ENCODE measurements around the gene WNT3A. TPM values are rescaled to one million over a fixed set of nuclear protein-coding genes. Genes with fewer than 3 reads are reported as not detected.

Gene WNT3A
- total RNA-seq, 3 donors from 2014 or later, result not detected

- H3K9me3 ChIP-seq, result peaks cover 6% of the 10 kb centered on the region
- TF ChIP-seq, protein P1, sequence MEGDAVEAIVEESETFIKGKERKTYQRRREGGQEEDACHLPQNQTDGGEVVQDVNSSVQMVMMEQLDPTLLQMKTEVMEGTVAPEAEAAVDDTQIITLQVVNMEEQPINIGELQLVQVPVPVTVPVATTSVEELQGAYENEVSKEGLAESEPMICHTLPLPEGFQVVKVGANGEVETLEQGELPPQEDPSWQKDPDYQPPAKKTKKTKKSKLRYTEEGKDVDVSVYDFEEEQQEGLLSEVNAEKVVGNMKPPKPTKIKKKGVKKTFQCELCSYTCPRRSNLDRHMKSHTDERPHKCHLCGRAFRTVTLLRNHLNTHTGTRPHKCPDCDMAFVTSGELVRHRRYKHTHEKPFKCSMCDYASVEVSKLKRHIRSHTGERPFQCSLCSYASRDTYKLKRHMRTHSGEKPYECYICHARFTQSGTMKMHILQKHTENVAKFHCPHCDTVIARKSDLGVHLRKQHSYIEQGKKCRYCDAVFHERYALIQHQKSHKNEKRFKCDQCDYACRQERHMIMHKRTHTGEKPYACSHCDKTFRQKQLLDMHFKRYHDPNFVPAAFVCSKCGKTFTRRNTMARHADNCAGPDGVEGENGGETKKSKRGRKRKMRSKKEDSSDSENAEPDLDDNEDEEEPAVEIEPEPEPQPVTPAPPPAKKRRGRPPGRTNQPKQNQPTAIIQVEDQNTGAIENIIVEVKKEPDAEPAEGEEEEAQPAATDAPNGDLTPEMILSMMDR (IDR thresholded peaks at IDR 0.05), result no peak
- no peak for DNase-seq
- intact Hi-C loops (cut with DNase I, micrococcal nuclease), result no loop called here
- H3K4me3 ChIP-seq, result no peak overlapping the region
- H3K4me1 ChIP-seq (ENCODE audit: low read depth), result peaks cover 30% of the 10 kb centered on the region
- H3K36me3 ChIP-seq (ENCODE audit: low read depth), result peaks cover 4% of the 10 kb centered on the region
- ATAC-seq, result no peak
Observed at GRCh38 chr1:228099331-228099732, 92.5 kb downstream of the WNT3A start.

DNA sequence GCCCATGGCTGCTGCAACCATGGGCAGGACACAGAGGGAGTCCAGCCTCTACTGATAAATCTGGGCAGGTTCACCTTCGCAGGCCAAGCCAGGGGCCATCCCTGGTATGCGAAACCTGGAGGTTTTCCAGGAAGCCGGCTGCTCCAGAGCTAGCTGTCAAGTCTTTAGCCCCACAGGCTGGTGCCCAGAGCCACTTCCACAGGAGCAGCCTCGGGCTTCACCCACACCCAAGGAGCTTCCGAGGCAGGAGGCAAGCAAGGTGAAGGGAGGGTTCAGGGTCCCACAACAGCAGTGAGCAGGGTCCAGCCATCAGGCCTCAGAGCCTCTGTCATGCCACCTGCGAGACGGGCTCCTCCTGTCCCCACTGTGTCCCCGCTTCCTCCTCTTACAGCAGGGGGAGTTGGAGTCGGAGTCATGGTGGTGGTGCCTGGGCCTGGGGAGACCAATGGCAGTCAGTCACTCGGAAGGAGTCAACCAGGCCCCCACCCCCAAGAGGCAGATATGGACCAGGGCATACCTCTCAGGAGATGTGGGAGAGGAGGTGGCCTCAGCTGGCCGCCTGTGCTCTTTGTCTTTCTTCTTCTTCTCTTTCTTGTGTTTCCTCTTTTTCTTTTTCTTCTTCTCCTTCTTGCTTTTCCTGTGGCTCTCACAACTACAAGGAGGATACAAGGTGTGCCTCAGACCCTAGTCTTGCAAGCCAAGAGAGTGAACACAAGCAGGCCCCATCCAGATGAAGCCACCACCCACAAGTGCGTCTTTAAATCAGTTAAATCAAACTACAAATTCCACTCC lies 94.2 kb downstream of the WNT3A start:
- Histone ChIP-seq H3K4me3 (no peak overlapping the region), H3K36me3 (ENCODE audit: low read depth) (peaks cover 4% of the 10 kb centered on the region), H3K4me1 (ENCODE audit: low read depth) (peaks cover 24% of the 10 kb centered on the region), H3K9me3 (no peaks in the 10 kb centered on the region)
- DNase-seq, result no peak
- intact Hi-C loops (cut with DNase I, micrococcal nuclease), result no loop called here
- TF ChIP-seq, protein P1 (IDR thresholded peaks at IDR 0.05), result no peak
- no peak for ATAC-seq

DNA sequence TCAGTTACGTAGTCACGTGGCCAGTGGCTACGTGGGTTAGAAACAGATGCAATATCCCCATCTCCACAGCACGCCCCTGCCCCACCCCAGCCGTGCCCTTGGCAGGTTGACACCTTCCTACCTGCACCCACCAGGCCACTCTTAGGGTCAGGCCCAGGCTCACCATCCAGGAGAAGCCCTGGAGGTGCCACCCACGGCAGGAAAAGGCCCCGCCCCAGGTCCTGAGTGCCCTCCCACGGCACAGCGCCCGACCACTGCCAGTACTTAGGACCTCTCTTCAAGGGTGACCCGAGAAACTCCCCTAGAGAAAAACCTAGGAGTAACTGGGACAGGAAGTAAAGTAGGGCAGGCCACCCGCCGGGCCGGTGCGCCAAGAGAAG lies 94.8 kb downstream of the WNT3A start:
- peak; percentile 43 to 67 (median 67) for DNase-seq
- intact Hi-C loops (cut with DNase I, micrococcal nuclease), result no loop called here
- peaks cover 4% of the 10 kb centered on the region for H3K36me3 ChIP-seq (ENCODE audit: low read depth)
- TF ChIP-seq, protein P1 (IDR thresholded peaks at IDR 0.05), result no peak
- H3K4me3 ChIP-seq, result peak overlapping the region; percentile 79
- ATAC-seq, result peak; percentile 2
- H3K9me3 ChIP-seq, result no peaks in the 10 kb centered on the region
- H3K4me1 ChIP-seq (ENCODE audit: low read depth), result peaks cover 22% of the 10 kb centered on the region

GRCh38 chr1:228101994-228102790 lies 95.4 kb downstream of the WNT3A start:
- peaks cover 21% of the 10 kb centered on the region for H3K4me1 ChIP-seq (ENCODE audit: low read depth)
- DNase-seq (peak; percentile 58 to 83 (median 78)), ATAC-seq (peak; percentile 54)
- H3K36me3 ChIP-seq (ENCODE audit: low read depth), result peaks cover 4% of the 10 kb centered on the region
- H3K9me3 ChIP-seq, result no peaks in the 10 kb centered on the region
- intact Hi-C loops (cut with DNase I, micrococcal nuclease), result no loop called here
- TF ChIP-seq, protein P1 (IDR thresholded peaks at IDR 0.05), result no peak
- peak overlapping the region; percentile 79 for H3K4me3 ChIP-seq

DNA sequence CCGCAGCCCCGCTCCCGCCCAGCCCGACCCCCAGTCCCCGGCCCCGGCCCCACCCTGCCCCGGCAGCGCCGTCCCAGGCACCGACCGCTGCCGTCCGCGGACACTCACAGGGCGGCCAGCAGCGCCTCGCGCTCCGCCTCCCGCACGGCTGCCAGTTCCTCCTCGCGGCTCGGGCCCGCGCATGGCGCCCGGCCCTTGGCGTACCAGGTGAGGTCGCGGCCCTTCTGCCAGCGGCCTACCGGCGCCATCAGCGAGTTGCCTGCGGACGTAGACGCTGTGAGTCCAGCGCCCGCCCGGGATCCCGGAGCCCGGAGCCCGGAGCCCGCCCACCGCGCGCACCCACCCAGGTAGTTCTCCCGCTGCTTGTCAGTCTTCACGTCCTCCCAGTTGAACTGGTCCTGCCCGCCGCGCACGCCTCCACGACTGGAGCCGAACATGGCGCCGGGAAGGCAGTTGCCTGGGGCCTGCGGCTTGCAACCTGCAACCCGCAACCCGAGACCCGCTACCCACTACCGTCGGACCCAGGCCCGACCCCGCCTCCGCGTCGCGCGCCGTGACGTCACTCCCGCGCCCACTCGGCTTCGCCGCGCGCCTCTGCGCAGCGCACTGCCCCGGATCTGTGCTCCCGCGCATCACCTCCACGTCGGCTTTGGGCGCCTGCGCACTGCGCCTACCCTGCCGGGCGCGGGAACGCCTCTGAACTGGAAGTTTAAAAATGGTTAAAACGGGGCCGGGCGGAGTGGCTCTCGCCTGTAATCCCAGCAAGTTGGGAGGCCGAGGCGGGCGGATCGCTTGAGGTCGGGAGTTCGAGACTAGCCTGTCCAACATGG lies 96.2 kb downstream of the WNT3A start, which contains the start of gene C1orf35:
Gene C1orf35 (minus strand): TSS at position 535 of the 830 bp plus-strand sequence. CDS start 98 bp downstream, at position 437.
- H3K9me3 ChIP-seq, result no peaks in the 10 kb centered on the region
- intact Hi-C loops (cut with DNase I, micrococcal nuclease), result no loop called here
- H3K4me1 ChIP-seq (ENCODE audit: low read depth), result peaks cover 23% of the 10 kb centered on the region
- TF ChIP-seq, protein P1 (IDR thresholded peaks at IDR 0.05), result no peak
- peak; percentile 88 for ATAC-seq
- DNase-seq, result peak; percentile 94 to 97 (median 97)
- H3K4me3 ChIP-seq, result peak within 1 kb of the TSS; percentile 79
- H3K36me3 ChIP-seq (ENCODE audit: low read depth), result no peaks in the 10 kb centered on the region
